GM18870 (cell line): ENCODE data around the gene CTNNBL1.
A peak's percentile ranks its signal among the peaks of the same experiment; 100 is the strongest.

Experiments
- ATAC-seq: cut with Tn5 transposase; IDR thresholded peaks from one replicate; pipeline ENCODE4 v1.9.1; 2021; ENCODE audit warnings: moderate library complexity; ENCODE audit not compliant: unreplicated experiment

The CTNNBL1 gene

GRCh38 chr20:37774156-37774555 lies 80.3 kb downstream of the CTNNBL1 start:
- ATAC-seq, result no peak

GRCh38 chr20:37775200-37775599 lies 81.4 kb downstream of the CTNNBL1 start:
- no peak for ATAC-seq

GRCh38 chr20:37776049-37776448 lies 82.2 kb downstream of the CTNNBL1 start:
- no peak for ATAC-seq

- no peak for ATAC-seq
Observed at GRCh38 chr20:37776526-37776925, 82.7 kb downstream of the CTNNBL1 start.

GRCh38 chr20:37777012-37777950 lies 83.5 kb downstream of the CTNNBL1 start:
- no peak for ATAC-seq

- ATAC-seq, result no peak
Observed at GRCh38 chr20:37777988-37778659, 84.3 kb downstream of the CTNNBL1 start.

- no peak for ATAC-seq
Observed at GRCh38 chr20:37781626-37782025, 87.8 kb downstream of the CTNNBL1 start.

- ATAC-seq, result no peak
Observed at GRCh38 chr20:37786043-37786442, 92.2 kb downstream of the CTNNBL1 start.

GRCh38 chr20:37789408-37789807 lies 95.6 kb downstream of the CTNNBL1 start:
- ATAC-seq, result no peak

GRCh38 chr20:37790900-37791299 lies 97.1 kb downstream of the CTNNBL1 start:
- ATAC-seq, result no peak

- ATAC-seq, result no peak
Observed at GRCh38 chr20:37796121-37796520, 102.3 kb downstream of the CTNNBL1 start.

- no peak for ATAC-seq
Observed at GRCh38 chr20:37796733-37797132, 102.9 kb downstream of the CTNNBL1 start.

- ATAC-seq, result no peak
Observed at GRCh38 chr20:37797669-37798175, 103.9 kb downstream of the CTNNBL1 start.

- ATAC-seq, result no peak
Observed at GRCh38 chr20:37798312-37798711, 104.5 kb downstream of the CTNNBL1 start.

- no peak for ATAC-seq
Observed at GRCh38 chr20:37800618-37801017, 106.8 kb downstream of the CTNNBL1 start.

- ATAC-seq, result no peak
Observed at GRCh38 chr20:37801921-37802320, 108.1 kb downstream of the CTNNBL1 start.

- no peak for ATAC-seq
Observed at GRCh38 chr20:37803438-37804307, 109.8 kb downstream of the CTNNBL1 start.

- peak; percentile 56 for ATAC-seq
Observed at GRCh38 chr20:37804584-37805566, 111.0 kb downstream of the CTNNBL1 start.

GRCh38 chr20:37807471-37808232 lies 113.8 kb downstream of the CTNNBL1 start:
- ATAC-seq, result no peak
